Mesenchymal stem cell (in vitro differentiated cells and primary cell): ENCODE results near the gene HABP2.

Source experiments
- DNase-seq: peaks from one replicate; pipeline ENCODE4 v3.0.0-alpha.2; 2013
- H2AFZ ChIP-seq: one replicate; pipeline ENCODE4 v1.6.1; 2013; ENCODE audit warnings: low read depth, mild to moderate bottlenecking, control low read depth, inconsistent platforms, low read length, moderate library complexity
- H2AK5ac ChIP-seq: 2 replicates; pipeline ENCODE4 v1.6.1; 2013; ENCODE audit warnings: low read length, moderate library complexity, mild to moderate bottlenecking, inconsistent platforms; ENCODE audit not compliant: severe bottlenecking
- H2BK120ac ChIP-seq: one replicate; pipeline ENCODE4 v1.6.1; 2013; ENCODE audit warnings: low read depth, mild to moderate bottlenecking, inconsistent platforms, low read length, moderate library complexity
- H2BK12ac ChIP-seq, 2 experiments: one replicate each; pipeline ENCODE4 v1.6.1; 2013; ENCODE audit warnings: inconsistent platforms in 2 of 2, low read length in 2 of 2, mild to moderate bottlenecking in 2 of 2, moderate library complexity in 2 of 2, control low read depth in 1 of 2
- H2BK15ac ChIP-seq: one replicate; pipeline ENCODE4 v1.6.1; 2013; ENCODE audit warnings: mild to moderate bottlenecking, low read depth, inconsistent platforms; ENCODE audit not compliant: poor library complexity, severe bottlenecking
- H2BK5ac ChIP-seq: 2 replicates; pipeline ENCODE4 v1.6.1; 2013; ENCODE audit warnings: low read depth, mild to moderate bottlenecking, low read length, control low read depth, inconsistent platforms; ENCODE audit not compliant: poor library complexity, severe bottlenecking
- H3K14ac ChIP-seq, 2 experiments: one replicate each; pipeline ENCODE4 v1.6.1; 2013; ENCODE audit warnings: inconsistent platforms in 2 of 2, low read length in 2 of 2, control low read depth in 1 of 2, mild to moderate bottlenecking in 1 of 2, moderate library complexity in 1 of 2
- H3K18ac ChIP-seq, 2 experiments: one replicate each; pipeline ENCODE4 v1.6.1; 2013; ENCODE audit warnings: inconsistent platforms in 2 of 2, low read length in 2 of 2, control low read depth in 1 of 2, low read depth in 1 of 2, mild to moderate bottlenecking in 1 of 2
- H3K23ac ChIP-seq, 2 experiments: one replicate each; pipeline ENCODE4 v1.6.1; 2013; ENCODE audit warnings: inconsistent platforms in 2 of 2, low read length in 2 of 2, mild to moderate bottlenecking in 2 of 2, moderate library complexity in 2 of 2, control low read depth in 1 of 2
- H3K27ac ChIP-seq: 2 replicates; pipeline ENCODE4 v1.5.1; 2013; ENCODE audit warnings: mild to moderate bottlenecking, moderate library complexity, low read length, control low read depth, inconsistent platforms; ENCODE audit not compliant: poor library complexity, severe bottlenecking
- H3K27me3 ChIP-seq, 2 experiments: 2 replicates each; pipeline versions ENCODE4 v1.6.1 to v1.7.0; 2013; ENCODE audit warnings: low read length in 2 of 2, mild to moderate bottlenecking in 2 of 2, moderate library complexity in 2 of 2, control low read depth in 1 of 2, inconsistent platforms in 1 of 2; ENCODE audit not compliant: control insufficient read depth in 1 of 2, insufficient read depth in 1 of 2
- H3K36me3 ChIP-seq, 2 experiments: 2 replicates each; pipeline versions ENCODE4 v1.6.1 to v1.7.0; 2013; ENCODE audit warnings: low read length in 2 of 2, control low read depth in 1 of 2, inconsistent platforms in 1 of 2, low read depth in 1 of 2, mild to moderate bottlenecking in 1 of 2; ENCODE audit not compliant: insufficient read depth in 2 of 2, control insufficient read depth in 1 of 2
- H3K4ac ChIP-seq, 2 experiments: one replicate each; pipeline ENCODE4 v1.6.1; 2013; ENCODE audit warnings: inconsistent platforms in 2 of 2, low read length in 2 of 2, mild to moderate bottlenecking in 2 of 2, moderate library complexity in 2 of 2, control low read depth in 1 of 2, low read depth in 1 of 2
- H3K4me1 ChIP-seq: 2 replicates; pipeline ENCODE4 v1.6.1; 2013; ENCODE audit warnings: low read depth, low read length, control low read depth; ENCODE audit not compliant: control insufficient read depth, insufficient read depth
- H3K4me2 ChIP-seq: 2 replicates; pipeline ENCODE4 v1.6.1; 2013; ENCODE audit warnings: low read length, mild to moderate bottlenecking, inconsistent platforms; ENCODE audit not compliant: poor library complexity, severe bottlenecking
- H3K4me3 ChIP-seq, 2 experiments: 2 replicates each; pipeline versions ENCODE4 v1.5.1 to v1.7.0; 2013; ENCODE audit warnings: low read length in 2 of 2, mild to moderate bottlenecking in 2 of 2, control low read depth in 1 of 2, low read depth in 1 of 2; ENCODE audit not compliant: insufficient read depth in 1 of 2
- H3K79me1 ChIP-seq: replicated peaks from 2 replicates; pipeline ENCODE4 v1.6.1; 2013; ENCODE audit warnings: mild to moderate bottlenecking, control low read depth, low read length, inconsistent platforms; ENCODE audit not compliant: poor library complexity, severe bottlenecking
- H3K9ac ChIP-seq: 2 replicates; pipeline ENCODE4 v1.7.0; 2013; ENCODE audit warnings: mild to moderate bottlenecking, low read length, moderate library complexity
- H3K9me3 ChIP-seq: 2 replicates; pipeline ENCODE4 v1.7.0; 2013; ENCODE audit warnings: mild to moderate bottlenecking, low read length; ENCODE audit not compliant: control insufficient read depth
- H4K8ac ChIP-seq: one replicate; pipeline ENCODE4 v1.6.1; 2013; ENCODE audit warnings: inconsistent platforms, mild to moderate bottlenecking, low read length, moderate library complexity
- H4K91ac ChIP-seq: one replicate; pipeline ENCODE4 v1.6.1; 2013; ENCODE audit warnings: mild to moderate bottlenecking, low read length, inconsistent platforms
- WGBS: methylation state at CpG from one replicate; pipeline ENCODE4 v1.1.7; 2013; ENCODE audit warnings: mixed read lengths; 5-methylcytosine and 5-hydroxymethylcytosine counted together

The HABP2 gene

DNA sequence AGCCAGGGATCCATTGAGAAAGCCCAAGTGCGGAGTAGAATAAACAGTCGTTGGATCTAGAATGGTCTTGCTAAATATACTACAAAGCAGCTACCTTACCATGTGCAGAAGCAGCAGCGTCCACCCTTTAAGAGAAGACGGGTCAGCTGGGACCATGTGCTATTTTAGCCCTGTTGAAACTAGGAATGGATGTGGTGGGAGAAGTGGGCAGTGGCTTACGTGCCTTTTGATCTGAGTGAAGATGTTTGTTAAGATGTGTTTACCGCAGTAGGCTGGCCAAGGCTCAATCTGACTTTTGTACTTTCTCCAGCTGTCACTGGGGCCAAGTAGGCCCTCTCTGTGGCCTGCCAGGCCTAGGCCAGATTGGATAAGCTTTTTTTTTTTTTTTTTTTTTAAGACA lies 9.2 kb downstream of the HABP2 start:
- WGBS = 85% methylated on average over 6 of the region's 6 CpGs
- H4K91ac ChIP-seq = no peak overlapping the region
- H3K4ac ChIP-seq = no peak overlapping the region
- H2AK5ac ChIP-seq = no peak overlapping the region
- peaks cover 17 to 37% of the 10 kb centered on the region in 2 experiments for H3K27me3 ChIP-seq
- no peak overlapping the region for H3K27ac ChIP-seq
- H2BK12ac ChIP-seq = no peak overlapping the region
- H3K4me3 ChIP-seq = no peak overlapping the region
- no peak overlapping the region for H3K9ac ChIP-seq
- H2BK120ac ChIP-seq = no peak overlapping the region
- no peak for DNase-seq
- no peak overlapping the region for H2BK15ac ChIP-seq
- H3K36me3 ChIP-seq = no peaks in the 10 kb centered on the region
- H2BK5ac ChIP-seq = no peak overlapping the region
- H3K79me1 ChIP-seq = no peaks in the 10 kb centered on the region
- H3K23ac ChIP-seq = no peak overlapping the region
- no peak overlapping the region for H3K14ac ChIP-seq
- no peak overlapping the region for H2AFZ ChIP-seq
- H3K18ac ChIP-seq = no peak overlapping the region
- H3K9me3 ChIP-seq = no peaks in the 10 kb centered on the region
- no peak overlapping the region for H3K4me2 ChIP-seq
- H3K4me1 ChIP-seq = peaks cover 2% of the 10 kb centered on the region
- no peak overlapping the region for H4K8ac ChIP-seq

DNA sequence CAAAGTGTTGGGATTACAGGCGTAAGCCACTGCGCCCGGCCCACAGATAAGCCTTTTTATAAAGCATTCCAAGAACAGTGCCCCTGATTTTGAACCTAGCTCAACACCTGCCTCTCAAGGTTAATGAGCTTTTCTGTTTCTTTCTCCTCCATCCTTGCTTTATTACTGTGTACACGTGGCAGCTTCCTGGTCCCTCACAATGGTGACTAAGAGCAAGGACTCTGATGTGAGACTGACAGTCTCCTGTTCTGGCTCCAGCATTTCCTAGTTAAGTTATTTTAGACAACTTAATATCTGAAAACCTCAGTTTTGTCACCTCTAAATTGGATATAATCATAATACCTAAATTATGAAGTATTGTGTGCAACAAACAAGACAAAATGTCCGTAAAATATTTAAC lies 9.9 kb downstream of the HABP2 start:
- H2AFZ ChIP-seq = no peak overlapping the region
- no peak overlapping the region for H3K27ac ChIP-seq
- no peak overlapping the region for H2BK120ac ChIP-seq
- no peak overlapping the region for H2BK12ac ChIP-seq
- no peak overlapping the region for H4K8ac ChIP-seq
- H3K4me2 ChIP-seq = no peak overlapping the region
- 93% methylated on average over 4 of the region's 5 CpGs for WGBS
- no peak overlapping the region for H4K91ac ChIP-seq
- H3K23ac ChIP-seq = no peak overlapping the region
- H3K18ac ChIP-seq = no peak overlapping the region
- H3K36me3 ChIP-seq = no peaks in the 10 kb centered on the region
- no peak overlapping the region for H2BK15ac ChIP-seq
- H3K27me3 ChIP-seq = peaks cover 16 to 40% of the 10 kb centered on the region in 2 experiments
- peak overlapping the region; percentile 80 for H3K9ac ChIP-seq
- no peak overlapping the region for H3K4me3 ChIP-seq
- no peaks in the 10 kb centered on the region for H3K9me3 ChIP-seq
- no peak overlapping the region for H3K4ac ChIP-seq
- H3K14ac ChIP-seq = no peak overlapping the region
- H3K4me1 ChIP-seq = peaks cover 2% of the 10 kb centered on the region
- no peak overlapping the region for H2BK5ac ChIP-seq
- no peaks in the 10 kb centered on the region for H3K79me1 ChIP-seq
- no peak for DNase-seq
- no peak overlapping the region for H2AK5ac ChIP-seq

DNA sequence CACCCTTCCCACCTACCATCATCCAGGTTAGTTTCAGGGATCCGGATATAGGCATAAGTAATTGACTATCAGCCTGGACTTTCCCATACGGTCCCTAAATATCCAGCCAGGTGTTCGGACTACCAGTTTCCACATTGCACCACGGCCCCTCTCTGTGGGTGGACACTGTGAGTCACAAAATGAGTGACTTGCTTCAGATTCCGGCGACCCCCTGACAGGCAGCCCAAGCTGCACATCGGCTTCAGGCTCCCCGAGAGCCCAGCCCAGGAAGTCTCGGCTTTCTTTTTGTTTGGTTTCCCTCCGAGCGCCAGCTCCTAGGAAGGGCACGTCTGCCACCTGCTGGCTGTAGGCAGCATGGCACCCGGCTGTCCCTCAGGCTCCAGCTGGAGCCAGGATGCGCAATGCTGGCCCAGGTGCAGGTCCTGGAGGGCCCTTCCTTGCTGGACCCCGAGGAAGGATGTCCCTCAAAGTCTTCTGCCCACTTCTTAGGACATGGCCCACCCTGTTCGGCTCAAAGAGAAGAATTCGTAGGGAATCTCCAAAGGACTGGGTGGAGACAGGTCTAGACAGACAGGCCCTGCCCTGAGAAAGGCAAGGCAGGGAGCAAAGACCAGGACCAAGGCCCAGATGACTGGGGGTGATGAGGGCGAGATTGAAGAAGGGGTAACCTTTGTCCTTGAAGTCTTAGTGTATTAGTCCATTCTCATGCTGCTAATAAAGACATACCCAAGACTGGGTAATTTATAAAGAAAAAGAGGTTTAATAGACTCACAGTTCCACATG lies 10.6 kb downstream of the HABP2 start:
- Histone ChIP-seq H2BK5ac (no peak overlapping the region), H3K36me3 (no peaks in the 10 kb centered on the region), H3K9ac (peak overlapping the region; percentile 80), H3K4me2 (peak overlapping the region; percentile 82), H3K4me3 (peak overlapping the region in 1 of 2 experiments; percentile 80), H3K18ac (no peak overlapping the region), H2BK12ac (no peak overlapping the region), H3K27me3 (peaks cover 9 to 40% of the 10 kb centered on the region in 2 experiments), H3K4ac (no peak overlapping the region), H3K79me1 (no peaks in the 10 kb centered on the region), H2AFZ (peak overlapping the region; percentile 78), H3K9me3 (no peaks in the 10 kb centered on the region), H2BK120ac (no peak overlapping the region), H3K4me1 (no peaks in the 10 kb centered on the region), H3K14ac (no peak overlapping the region), H4K8ac (peak overlapping the region; percentile 56), H2BK15ac (no peak overlapping the region), H3K23ac (no peak overlapping the region), H3K27ac (no peak overlapping the region), H2AK5ac (no peak overlapping the region), H4K91ac (no peak overlapping the region)
- peak; percentile 63 for DNase-seq
- 16% methylated on average over 17 of the region's 18 CpGs for WGBS

DNA sequence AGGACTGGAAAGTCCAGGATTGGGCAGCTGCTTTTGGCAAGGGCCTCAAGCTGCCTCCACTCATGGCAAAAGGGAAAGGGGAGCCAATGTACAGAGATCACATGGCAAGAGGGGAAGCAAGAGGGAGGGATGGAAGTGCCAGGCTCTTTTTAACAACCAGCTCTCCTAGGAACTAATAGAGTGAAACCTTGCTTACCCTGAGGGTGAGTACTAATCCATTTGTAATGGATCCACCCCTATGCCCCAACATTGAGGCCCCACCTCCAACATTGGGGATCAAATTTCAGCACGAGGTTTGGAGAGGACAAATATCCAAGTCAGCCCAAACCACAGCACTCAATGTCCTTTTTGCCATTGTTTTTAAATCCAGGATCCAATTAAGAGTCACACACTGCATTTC lies 12.5 kb downstream of the HABP2 start:
- Histone ChIP-seq H3K4me3 (no peak overlapping the region), H3K4ac (no peak overlapping the region), H2BK12ac (no peak overlapping the region), H3K4me2 (no peak overlapping the region), H3K14ac (no peak overlapping the region), H3K27ac (no peak overlapping the region), H4K8ac (no peak overlapping the region), H3K4me1 (no peaks in the 10 kb centered on the region), H3K9me3 (no peaks in the 10 kb centered on the region), H2BK120ac (no peak overlapping the region), H4K91ac (no peak overlapping the region), H2AFZ (no peak overlapping the region), H3K36me3 (no peaks in the 10 kb centered on the region), H3K27me3 (peaks cover 11 to 40% of the 10 kb centered on the region in 2 experiments), H2BK15ac (no peak overlapping the region), H3K23ac (no peak overlapping the region), H3K79me1 (no peaks in the 10 kb centered on the region), H3K18ac (no peak overlapping the region), H3K9ac (no peak overlapping the region), H2BK5ac (no peak overlapping the region), H2AK5ac (no peak overlapping the region)
- WGBS = 15% methylated on average over 1 of the region's 1 CpG
- DNase-seq = no peak
